ENCODE measurements around the gene DIO1.

Gene DIO1

GRCh38 chr1:53930932-53931331 lies 36.9 kb downstream of the DIO1 start:
- Histone ChIP-seq H3K27ac (no peak overlapping the region), H3K4me3 (no peak overlapping the region)
- no peak for TF ChIP-seq CTCF (IDR thresholded peaks at IDR 0.05)
- no peak for DNase-seq (ENCODE audit: low spot score)

- no peak overlapping the region for H3K27ac ChIP-seq
- no peak for DNase-seq (ENCODE audit: low spot score)
- no peak overlapping the region for H3K4me3 ChIP-seq
- TF ChIP-seq CTCF (IDR thresholded peaks at IDR 0.05), result no peak
Measured at GRCh38 chr1:53931523-53931922, 37.5 kb downstream of the DIO1 start.

GRCh38 chr1:53934170-53934765 lies 40.3 kb downstream of the DIO1 start:
- H3K27ac ChIP-seq, result no peak overlapping the region
- H3K4me3 ChIP-seq, result no peak overlapping the region
- TF ChIP-seq CTCF (IDR thresholded peaks at IDR 0.05), result no peak
- DNase-seq (ENCODE audit: low spot score), result no peak

GRCh38 chr1:53936430-53936829 lies 42.4 kb downstream of the DIO1 start:
- Histone ChIP-seq H3K27ac (no peak overlapping the region), H3K4me3 (no peak overlapping the region)
- TF ChIP-seq CTCF (IDR thresholded peaks at IDR 0.05), result no peak
- DNase-seq (ENCODE audit: low spot score), result no peak

- peak overlapping the region in 1 of 2 donors; percentile 9 for H3K27ac ChIP-seq
- no peak overlapping the region for H3K4me3 ChIP-seq
- no peak for DNase-seq (ENCODE audit: low spot score)
- no peak for TF ChIP-seq CTCF (IDR thresholded peaks at IDR 0.05)
Measured at GRCh38 chr1:53938136-53938830, 44.3 kb downstream of the DIO1 start.

- Histone ChIP-seq H3K4me3 (no peak overlapping the region), H3K27ac (no peak overlapping the region)
- no peak for TF ChIP-seq CTCF (IDR thresholded peaks at IDR 0.05)
- no peak for DNase-seq (ENCODE audit: low spot score)
Measured at GRCh38 chr1:53942127-53942957, 48.4 kb downstream of the DIO1 start.
